HepG2 (cell line): ENCODE data around the gene HDAC5. TPM values are rescaled to one million over a fixed set of nuclear protein-coding genes. Genes with fewer than 3 reads are reported as not detected.

Source experiments
- ATAC-seq: fragments of 200-7000 bp; cut with Tn5 transposase; 3 replicates; pipeline ENCODE4 v1.9.1; 2020; ENCODE audit warnings: mild to moderate bottlenecking, moderate library complexity
- BruUV-seq: library from RNA; stranded (reverse); fragments of 400-500 nt; replicated peaks from 2 replicates; lab custom pipeline; 2021; lab: Mats Ljungman, UMichigan
- CTCF ChIA-PET: fragments of 300-600 bp; formaldehyde crosslinking; extraction: SDS; loops from one replicate; lab custom pipeline; 2021; ENCODE audit warnings: low total read pairs, inconsistent platforms, low intra/inter-chr PET ratio; lab: Yijun Ruan, JAX
- POLR2A ChIA-PET: fragments of 350-600 bp; sonication (Branson Sonifier 250); formaldehyde crosslinking; loops from one replicate; lab custom pipeline; 2020; ENCODE audit warnings: antibody characterized with exemption, inconsistent platforms; lab: Yijun Ruan, JAX
- DNase-seq: peaks from one replicate; pipeline ENCODE4 v3.0.0-alpha.2; 2015; ENCODE audit warnings: low spot score
- FAIRE-seq: peaks from 3 replicates; lab custom pipeline; 2011; peaks lifted over from hg19 to GRCh38; lab: Jason Lieb, UNC
- H2AFZ ChIP-seq: one replicate; pipeline ENCODE4 v1.6.1; 2011; ENCODE audit warnings: low read length, inconsistent platforms
- H3K27ac ChIP-seq: fragments of 300-600 bp; 3 replicates; pipeline ENCODE4 v1.8.0; 2011; ENCODE audit warnings: mixed run types, mild to moderate bottlenecking, mixed read lengths, low read length, inconsistent platforms; ENCODE audit not compliant: insufficient read depth; ENCODE audit errors: extremely low read length
- H3K27me3 ChIP-seq, 2 experiments: fragments of 200-600 bp in 1 of 2; 2 replicates in 1 of 2; 3 replicates in 1 of 2; pipeline versions ENCODE4 v1.6.0 to v1.8.0; 2011; ENCODE audit warnings: low read length in 2 of 2, mild to moderate bottlenecking in 2 of 2, moderate library complexity in 2 of 2, inconsistent platforms in 1 of 2; ENCODE audit not compliant: insufficient read depth in 2 of 2, control insufficient read depth in 1 of 2
- H3K36me3 ChIP-seq, 2 experiments: fragments of 200-600 bp in 1 of 2; replicated peaks in 1 of 2; 2 replicates in 1 of 2; 3 replicates in 1 of 2; pipeline versions ENCODE4 v1.5.1 to v1.8.0; 2011; ENCODE audit warnings: low read length in 2 of 2, inconsistent platforms in 1 of 2; ENCODE audit not compliant: insufficient read depth in 2 of 2, control insufficient read depth in 1 of 2
- H3K4me1 ChIP-seq: 2 replicates; pipeline ENCODE4 v1.5.1; 2012; ENCODE audit warnings: low read length, inconsistent platforms; ENCODE audit not compliant: insufficient read depth
- H3K4me2 ChIP-seq: 2 replicates; pipeline ENCODE4 v1.6.0; 2011; ENCODE audit warnings: low read depth, low read length, inconsistent platforms
- H3K4me3 ChIP-seq, 3 experiments: fragments of 200-600 bp in 1 of 3; sonication (generic), shearing (Covaris generic) in 1 of 3; replicated peaks in 1 of 3; 2 replicates each; pipeline ENCODE4 v1.5.1; 2011 to 2016; ENCODE audit warnings: low read length in 3 of 3, inconsistent platforms in 2 of 3, low read depth in 2 of 3, mild to moderate bottlenecking in 2 of 3, control low read depth in 1 of 3, mixed read lengths in 1 of 3; ENCODE audit not compliant: insufficient read depth in 1 of 3
- H3K79me2 ChIP-seq: one replicate; pipeline ENCODE4 v1.6.1; 2011; ENCODE audit warnings: low read length, inconsistent platforms; ENCODE audit not compliant: insufficient read depth
- H3K9ac ChIP-seq: 2 replicates; pipeline ENCODE4 v1.6.0; 2011; ENCODE audit warnings: mild to moderate bottlenecking, low read depth, low read length, inconsistent platforms; ENCODE audit not compliant: insufficient read depth
- H3K9me3 ChIP-seq: 2 replicates; pipeline ENCODE4 v1.5.1; 2012; ENCODE audit warnings: mild to moderate bottlenecking, low read length
- H4K20me1 ChIP-seq: 2 replicates; pipeline ENCODE4 v1.6.0; 2011; ENCODE audit warnings: inconsistent platforms, mild to moderate bottlenecking, low read length, moderate library complexity; ENCODE audit not compliant: insufficient read depth
- ARNT2 ChIP-seq: sonication (generic); formaldehyde crosslinking; IDR thresholded peaks from 2 replicates; pipeline ENCODE4 v1.8.0; 2022; ENCODE audit warnings: mild to moderate bottlenecking, low read depth, missing genetic modification reagents, moderate library complexity
- CCAR2 ChIP-seq: fragments of 200-400 bp; formaldehyde crosslinking; optimal IDR thresholded peaks from 2 replicates; pipeline ENCODE3; 2018; ENCODE audit warnings: low read depth, mild to moderate bottlenecking, low read length, moderate library complexity
- GPN1 ChIP-seq: sonication (generic); formaldehyde crosslinking; IDR thresholded peaks from 2 replicates; pipeline ENCODE4 v1.5.1; 2020; ENCODE audit warnings: missing genetic modification reagents, borderline replicate concordance
- MAF1 ChIP-seq: sonication (generic); formaldehyde crosslinking; IDR thresholded peaks from 2 replicates; pipeline ENCODE4 v1.5.0; 2020; ENCODE audit warnings: missing genetic modification reagents, borderline replicate concordance
- MIER2 ChIP-seq: IDR thresholded peaks from 2 replicates; pipeline ENCODE4 v1.6.1; 2016; ENCODE audit warnings: missing biosample characterization, missing genetic modification reagents
- NR1H2 ChIP-seq: sonication (generic); formaldehyde crosslinking; IDR thresholded peaks from 2 replicates; pipeline ENCODE4 v1.8.1; 2022; ENCODE audit warnings: low read depth, missing genetic modification reagents, borderline replicate concordance
- POLR2G ChIP-seq: fragments of 200-400 bp; formaldehyde crosslinking; IDR thresholded peaks from 2 replicates; pipeline ENCODE4 v1.6.1; 2018; ENCODE audit warnings: mild to moderate bottlenecking, low read depth, low read length, moderate library complexity
- RBM22 ChIP-seq: fragments of 200-400 bp; formaldehyde crosslinking; optimal IDR thresholded peaks from 2 replicates; pipeline ENCODE3; 2017; ENCODE audit warnings: mild to moderate bottlenecking, low read length, moderate library complexity
- TIGD3 ChIP-seq: sonication (generic); formaldehyde crosslinking; IDR thresholded peaks from 2 replicates; pipeline ENCODE4 v1.5.1; 2020; ENCODE audit warnings: mild to moderate bottlenecking, missing genetic modification reagents, borderline replicate concordance
- ZBTB21 ChIP-seq: sonication (generic); formaldehyde crosslinking; IDR thresholded peaks from 2 replicates; pipeline ENCODE4 v1.4.0; 2020; ENCODE audit warnings: missing genetic modification reagents
- ZBTB42 ChIP-seq: sonication (generic); formaldehyde crosslinking; IDR thresholded peaks from 2 replicates; pipeline ENCODE4 v1.5.0; 2020; ENCODE audit warnings: mild to moderate bottlenecking, missing genetic modification reagents
- ZC3H13 ChIP-seq: sonication (generic); formaldehyde crosslinking; IDR thresholded peaks from 2 replicates; pipeline ENCODE4 v1.8.1; 2023; ENCODE audit warnings: mild to moderate bottlenecking, missing genetic modification reagents, moderate library complexity
- ZFP36L2 ChIP-seq: sonication (generic); formaldehyde crosslinking; IDR thresholded peaks from 2 replicates; pipeline ENCODE4 v1.4.0; 2020; ENCODE audit warnings: missing genetic modification reagents
- ZNF431 ChIP-seq: sonication (generic); formaldehyde crosslinking; IDR thresholded peaks from 2 replicates; pipeline ENCODE4 v1.9.0; 2022; ENCODE audit warnings: missing genetic modification reagents, low read depth, mild to moderate bottlenecking, borderline replicate concordance
- ZNF737 ChIP-seq: sonication (generic); formaldehyde crosslinking; IDR thresholded peaks from 2 replicates; pipeline ENCODE4 v1.5.0; 2020; ENCODE audit warnings: missing genetic modification reagents, mild to moderate bottlenecking, borderline replicate concordance
- ZNF883 ChIP-seq: sonication (generic); formaldehyde crosslinking; IDR thresholded peaks from 2 replicates; pipeline ENCODE4 v1.5.1; 2020; ENCODE audit warnings: mild to moderate bottlenecking, missing genetic modification reagents; ENCODE audit errors: not compliant biosample characterization
- WGBS: methylation state at CpG from one replicate; pipeline ENCODE4 v1.1.6; 2017; ENCODE audit warnings: low lambda C conversion rate; 5-methylcytosine and 5-hydroxymethylcytosine counted together
- in situ Hi-C: cut with HindIII; loops from 2 replicates; pipeline ENCODE4 v1.10.0; 2017; ENCODE audit warnings: low pct_unique_long_range_greater_than_20kb; ENCODE audit not compliant: extremely low pct_ligation_motif_present
- intact Hi-C: fragments of 100-400 bp; cut with micrococcal nuclease; formaldehyde crosslinking; loops from one replicate; pipeline ENCODE4 v1.10.0; 2022; ENCODE audit not compliant: unreplicated experiment
- polyA plus RNA-seq, 8 experiments: library from polyadenylated mRNA; depleted of rRNA in 3 of 8; stranded (reverse) in 7 of 8; unstranded in 1 of 8; fragments of >200 nt; fragmentation: Illumina TruSeq in 4 of 8; extraction: Trizol in 4 of 8; gene quantifications; 2 replicates each; pipeline versions ENCODE4 v1.2.1 to v1.2.3, GENCODE V29; 2011 to 2016; ENCODE audit warnings: low read depth in 4 of 8, missing spikeins in 1 of 8, mixed read lengths in 1 of 8; ENCODE audit not compliant: insufficient read depth in 1 of 8
- total RNA-seq, 5 experiments: library from RNA; depleted of rRNA; stranded (reverse); fragments of >200 nt; fragmentation: Illumina TruSeq; extraction: Trizol; gene quantifications; 2 replicates each; pipeline ENCODE4 v1.2.3, GENCODE V29; 2016; ENCODE audit warnings: low read depth in 1 of 5
- TF ChIP-seq, protein P1 (sequence below): sonication (generic); formaldehyde crosslinking; IDR thresholded peaks from 2 replicates; pipeline ENCODE4 v1.4.0; 2020; ENCODE audit warnings: mild to moderate bottlenecking, low read depth, missing genetic modification reagents
- TF ChIP-seq, protein P2 (sequence below): IDR thresholded peaks from 2 replicates; pipeline ENCODE4 v1.6.1; 2016; ENCODE audit warnings: missing biosample characterization, missing genetic modification reagents, low read depth
- TF ChIP-seq, protein P3 (sequence below): sonication (generic); formaldehyde crosslinking; IDR thresholded peaks from 2 replicates; pipeline ENCODE4 v1.4.0; 2020; ENCODE audit warnings: mild to moderate bottlenecking, missing genetic modification reagents

HDAC5 gene
- total and polyA plus RNA-seq, 2 of the 13 experiments (the other 11 are each of a cell fraction or from before 2014, with no cell fraction given), result 46.4 to 85.4 TPM

GRCh38 chr17:44077595-44077909, 45.9 kb downstream of the HDAC5 start:
- Histone ChIP-seq H3K27me3 (no peaks in the 10 kb centered on the region), H3K9me3 (no peaks in the 10 kb centered on the region), H3K27ac (peak overlapping the region; percentile 37), H3K4me3 (no peak overlapping the region), H3K4me2 (no peak overlapping the region), H2AFZ (no peak overlapping the region), H4K20me1 (no peaks in the 10 kb centered on the region), H3K4me1 (peaks cover 27% of the 10 kb centered on the region), H3K9ac (no peak overlapping the region), H3K36me3 (peaks cover 23 to 57% of the 10 kb centered on the region in 2 experiments), H3K79me2 (no peaks in the 10 kb centered on the region)
- DNase-seq, result no peak
- ATAC-seq, result peak; percentile 3; the same call in 2 of the 3 replicates
- ChIA-PET CTCF (no interaction called here), POLR2A (interaction anchor here (1.0 to 2.6 kb wide), 2 partner anchors 10 to 34 kb away, joined by 6 to 8 read pairs; no protein-coding TSS in a partner anchor)
- no TSS peak for BruUV-seq
- FAIRE-seq, result no peak
- intact Hi-C loops, result no loop called here
- in situ Hi-C loops, result no loop called here
- 82% methylated on average over 4 of the region's 4 CpGs for WGBS
- TF ChIP-seq ZNF883 (CRISPR knock-in tag) (peak; percentile 25), ZFP36L2 (CRISPR knock-in tag) (no peak), MAF1 (CRISPR knock-in tag) (no peak), NR1H2 (no peak), GPN1 (CRISPR knock-in tag) (no peak), ARNT2 (CRISPR knock-in tag) (no peak), ZNF737 (CRISPR knock-in tag) (no peak), ZBTB42 (CRISPR knock-in tag) (no peak), POLR2G (no peak), ZC3H13 (CRISPR knock-in tag) (no peak), MIER2 (CRISPR knock-in tag) (no peak), ZNF431 (CRISPR knock-in tag) (0 out of 2 replicates have a peak, but pooled peaks have one; percentile 11), RBM22 (no peak), ZBTB21 (CRISPR knock-in tag) (no peak), TIGD3 (CRISPR knock-in tag) (no peak), CCAR2 (no peak)
- TF ChIP-seq, protein P1, sequence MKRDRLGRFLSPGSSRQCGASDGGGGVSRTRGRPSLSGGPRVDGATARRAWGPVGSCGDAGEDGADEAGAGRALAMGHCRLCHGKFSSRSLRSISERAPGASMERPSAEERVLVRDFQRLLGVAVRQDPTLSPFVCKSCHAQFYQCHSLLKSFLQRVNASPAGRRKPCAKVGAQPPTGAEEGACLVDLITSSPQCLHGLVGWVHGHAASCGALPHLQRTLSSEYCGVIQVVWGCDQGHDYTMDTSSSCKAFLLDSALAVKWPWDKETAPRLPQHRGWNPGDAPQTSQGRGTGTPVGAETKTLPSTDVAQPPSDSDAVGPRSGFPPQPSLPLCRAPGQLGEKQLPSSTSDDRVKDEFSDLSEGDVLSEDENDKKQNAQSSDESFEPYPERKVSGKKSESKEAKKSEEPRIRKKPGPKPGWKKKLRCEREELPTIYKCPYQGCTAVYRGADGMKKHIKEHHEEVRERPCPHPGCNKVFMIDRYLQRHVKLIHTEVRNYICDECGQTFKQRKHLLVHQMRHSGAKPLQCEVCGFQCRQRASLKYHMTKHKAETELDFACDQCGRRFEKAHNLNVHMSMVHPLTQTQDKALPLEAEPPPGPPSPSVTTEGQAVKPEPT (CRISPR knock-in tag), result no peak
- TF ChIP-seq, protein P2, sequence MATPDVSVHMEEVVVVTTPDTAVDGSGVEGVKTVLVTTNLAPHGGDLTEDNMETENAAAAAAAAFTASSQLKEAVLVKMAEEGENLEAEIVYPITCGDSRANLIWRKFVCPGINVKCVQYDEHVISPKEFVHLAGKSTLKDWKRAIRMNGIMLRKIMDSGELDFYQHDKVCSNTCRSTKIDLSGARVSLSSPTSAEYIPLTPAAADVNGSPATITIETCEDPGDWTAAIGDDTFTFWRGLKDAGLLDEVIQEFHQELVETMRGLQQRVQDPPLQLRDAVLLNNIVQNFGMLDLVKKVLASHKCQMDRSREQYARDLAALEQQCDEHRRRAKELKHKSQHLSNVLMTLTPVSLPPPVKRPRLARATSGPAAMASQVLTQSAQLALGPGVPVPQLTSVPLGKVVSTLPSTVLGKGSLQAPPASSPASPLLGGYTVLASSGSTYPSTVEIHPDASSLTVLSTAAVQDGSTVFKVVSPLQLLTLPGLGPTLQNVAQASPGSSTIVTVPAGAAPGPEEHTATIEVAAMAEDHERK (CRISPR knock-in tag), result no peak
- TF ChIP-seq, protein P3, sequence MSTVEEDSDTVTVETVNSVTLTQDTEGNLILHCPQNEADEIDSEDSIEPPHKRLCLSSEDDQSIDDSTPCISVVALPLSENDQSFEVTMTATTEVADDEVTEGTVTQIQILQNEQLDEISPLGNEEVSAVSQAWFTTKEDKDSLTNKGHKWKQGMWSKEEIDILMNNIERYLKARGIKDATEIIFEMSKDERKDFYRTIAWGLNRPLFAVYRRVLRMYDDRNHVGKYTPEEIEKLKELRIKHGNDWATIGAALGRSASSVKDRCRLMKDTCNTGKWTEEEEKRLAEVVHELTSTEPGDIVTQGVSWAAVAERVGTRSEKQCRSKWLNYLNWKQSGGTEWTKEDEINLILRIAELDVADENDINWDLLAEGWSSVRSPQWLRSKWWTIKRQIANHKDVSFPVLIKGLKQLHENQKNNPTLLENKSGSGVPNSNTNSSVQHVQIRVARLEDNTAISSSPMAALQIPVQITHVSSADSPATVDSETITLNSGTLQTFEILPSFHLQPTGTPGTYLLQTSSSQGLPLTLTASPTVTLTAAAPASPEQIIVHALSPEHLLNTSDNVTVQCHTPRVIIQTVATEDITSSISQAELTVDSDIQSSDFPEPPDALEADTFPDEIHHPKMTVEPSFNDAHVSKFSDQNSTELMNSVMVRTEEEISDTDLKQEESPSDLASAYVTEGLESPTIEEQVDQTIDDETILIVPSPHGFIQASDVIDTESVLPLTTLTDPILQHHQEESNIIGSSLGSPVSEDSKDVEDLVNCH (CRISPR knock-in tag), result no peak
